Peyer's patch (tissue), 4 donors: ENCODE measurements around the gene WDFY4.

Experiments used
- CTCF ChIP-seq, 6 experiments: fragments of 450-650 bp in 4 of 6; fragments of 200-600 bp in 2 of 6; sonication (generic) in 1 of 6; IDR thresholded peaks; one replicate each; pipeline ENCODE4 v1.5.1; 2017 to 2019; ENCODE audit warnings: antibody characterized with exemption in 6 of 6, mild to moderate bottlenecking in 3 of 6, moderate library complexity in 1 of 6
- POLR2A ChIP-seq, 2 donors: fragments of 450-650 bp; IDR thresholded peaks; one replicate each; pipeline ENCODE4 v1.5.1; 2017; ENCODE audit warnings: antibody characterized with exemption in 2 of 2, mild to moderate bottlenecking in 2 of 2, moderate library complexity in 2 of 2

- TF ChIP-seq CTCF (IDR thresholded peaks at IDR 0.05): no peak
- TF ChIP-seq POLR2A (IDR thresholded peaks at IDR 0.05): no peak
Measured at GRCh38 chr10:48790457-48791044, 105.9 kb downstream of the WDFY4 start.
